Activated CD4-positive, alpha-beta T cell treated with anti-CD3 and anti-CD28 coated beads, Interleukin-2, amount 10 ng/mL, durations not matched to agents 24 days and 14 days (primary cell): Measurements from ENCODE around the gene SH2D7. TPM values are rescaled to one million over a fixed set of nuclear protein-coding genes. Genes with fewer than 3 reads are reported as not detected.

Source experiments
- DNase-seq: peaks from one replicate; pipeline ENCODE4 v3.0.0; 2022
- H3K27ac Mint-ChIP-seq: one replicate; pipeline ENCODE4 v1.8.0; 2022; ENCODE audit warnings: mild to moderate bottlenecking, mixed read lengths
- H3K27me3 Mint-ChIP-seq: one replicate; pipeline ENCODE4 v1.8.0; 2022; ENCODE audit warnings: mixed read lengths
- H3K36me3 Mint-ChIP-seq: one replicate; pipeline ENCODE4 v1.8.0; 2022; ENCODE audit warnings: low read depth, mild to moderate bottlenecking, mixed read lengths
- H3K4me1 Mint-ChIP-seq: one replicate; pipeline ENCODE4 v1.8.0; 2021; ENCODE audit warnings: mixed read lengths
- H3K4me3 Mint-ChIP-seq: one replicate; pipeline ENCODE4 v1.8.0; 2022; ENCODE audit warnings: mild to moderate bottlenecking, moderate library complexity, mixed read lengths
- H3K9me3 Mint-ChIP-seq: one replicate; pipeline ENCODE4 v1.8.0; 2021; ENCODE audit warnings: mixed read lengths
- intact Hi-C: fragments of 100-400 bp; cut with micrococcal nuclease; formaldehyde crosslinking; loops from one replicate; pipeline ENCODE4 v1.15.1; 2023
- total RNA-seq: library from RNA; stranded (reverse); gene quantifications from 2 replicates; pipeline ENCODE4 v1.2.3, GENCODE V29; 2022

Gene SH2D7
- total RNA-seq, 1 donor from 2014 or later, result not detected

GRCh38 chr15:78077053-78077870, 15.1 kb upstream of the SH2D7 start, which contains the start of gene TBC1D2B:
TBC1D2B (minus strand) TSS chr15:78077711; CDS start chr15:78077652, 59 bp downstream.
- H3K4me1 Mint-ChIP-seq, result peaks cover 45% of the 10 kb centered on the region
- intact Hi-C loops, result loop anchor here (2.0 kb wide), 1 partner anchor 32 kb away; no protein-coding TSS in a partner anchor

GRCh38 chr15:78077871-78078210, 14.5 kb upstream of the SH2D7 start:
- H3K27me3 Mint-ChIP-seq, result no peaks in the 10 kb centered on the region
- intact Hi-C loops, result loop anchor here (2.0 kb wide), 1 partner anchor 31 kb away; no protein-coding TSS in a partner anchor
- H3K9me3 Mint-ChIP-seq, result no peaks in the 10 kb centered on the region
- peaks cover 45% of the 10 kb centered on the region for H3K4me1 Mint-ChIP-seq
- H3K27ac Mint-ChIP-seq, result peak overlapping the region; percentile 82
- peak overlapping the region; percentile 85 for H3K4me3 Mint-ChIP-seq
- no peak for DNase-seq
- peaks cover 11% of the 10 kb centered on the region for H3K36me3 Mint-ChIP-seq

More at GRCh38 chr15:78077053-78077870, 15.1 kb upstream of the SH2D7 start, which contains the start of gene TBC1D2B:
- Mint-ChIP-seq H3K36me3 (peaks cover 11% of the 10 kb centered on the region), H3K9me3 (no peaks in the 10 kb centered on the region), H3K27me3 (no peaks in the 10 kb centered on the region), H3K4me3 (peak within 1 kb of the TSS; percentile 97), H3K27ac (peak within 1 kb of the TSS; percentile 90)
- DNase-seq, result peak; percentile 92

- Mint-ChIP-seq H3K27me3 (no peaks in the 10 kb centered on the region), H3K27ac (no peak overlapping the region), H3K36me3 (peaks cover 7% of the 10 kb centered on the region), H3K4me3 (no peak overlapping the region), H3K9me3 (no peaks in the 10 kb centered on the region), H3K4me1 (peaks cover 43% of the 10 kb centered on the region)
- no peak for DNase-seq
- intact Hi-C loops, result no loop called here
Measured at GRCh38 chr15:78079298-78080087, 12.9 kb upstream of the SH2D7 start.

- H3K4me3 Mint-ChIP-seq, result no peak overlapping the region
- no peaks in the 10 kb centered on the region for H3K27me3 Mint-ChIP-seq
- H3K36me3 Mint-ChIP-seq, result peaks cover 5% of the 10 kb centered on the region
- H3K27ac Mint-ChIP-seq, result no peak overlapping the region
- intact Hi-C loops, result no loop called here
- peaks cover 40% of the 10 kb centered on the region for H3K4me1 Mint-ChIP-seq
- DNase-seq, result no peak
- H3K9me3 Mint-ChIP-seq, result no peaks in the 10 kb centered on the region
Measured at GRCh38 chr15:78080088-78080460, 12.3 kb upstream of the SH2D7 start.

- intact Hi-C loops, result no loop called here
- Mint-ChIP-seq H3K27me3 (no peaks in the 10 kb centered on the region), H3K4me3 (peak overlapping the region; percentile 61), H3K36me3 (peaks cover 2% of the 10 kb centered on the region), H3K27ac (peak overlapping the region; percentile 86), H3K4me1 (peaks cover 30% of the 10 kb centered on the region), H3K9me3 (no peaks in the 10 kb centered on the region)
- no peak for DNase-seq
Measured at GRCh38 chr15:78082106-78082742, 10.1 kb upstream of the SH2D7 start.

- H3K36me3 Mint-ChIP-seq, result peaks cover 2% of the 10 kb centered on the region
Measured at GRCh38 chr15:78082743-78083110, 9.6 kb upstream of the SH2D7 start.

GRCh38 chr15:78083186-78083585, 9.2 kb upstream of the SH2D7 start:
- Mint-ChIP-seq H3K27me3 (no peaks in the 10 kb centered on the region), H3K4me1 (peaks cover 29% of the 10 kb centered on the region), H3K36me3 (no peaks in the 10 kb centered on the region), H3K27ac (peak overlapping the region; percentile 86), H3K4me3 (no peak overlapping the region), H3K9me3 (no peaks in the 10 kb centered on the region)
- DNase-seq, result no peak
- intact Hi-C loops, result no loop called here

More at GRCh38 chr15:78082743-78083110, 9.6 kb upstream of the SH2D7 start:
- DNase-seq, result no peak
- Mint-ChIP-seq H3K4me3 (peak overlapping the region; percentile 61), H3K9me3 (no peaks in the 10 kb centered on the region), H3K4me1 (peaks cover 30% of the 10 kb centered on the region), H3K27ac (peak overlapping the region; percentile 86), H3K27me3 (no peaks in the 10 kb centered on the region)
- intact Hi-C loops, result no loop called here

- peak; percentile 68 for DNase-seq
- Mint-ChIP-seq H3K27me3 (no peaks in the 10 kb centered on the region), H3K27ac (no peak overlapping the region), H3K36me3 (no peaks in the 10 kb centered on the region), H3K4me1 (peaks cover 27% of the 10 kb centered on the region), H3K9me3 (no peaks in the 10 kb centered on the region), H3K4me3 (no peak overlapping the region)
- intact Hi-C loops, result no loop called here
Measured at GRCh38 chr15:78083687-78084448, 8.5 kb upstream of the SH2D7 start.

- Mint-ChIP-seq H3K27me3 (no peaks in the 10 kb centered on the region), H3K4me3 (no peak overlapping the region), H3K36me3 (no peaks in the 10 kb centered on the region), H3K9me3 (no peaks in the 10 kb centered on the region), H3K4me1 (peaks cover 26% of the 10 kb centered on the region), H3K27ac (peak overlapping the region; percentile 46)
- DNase-seq, result no peak
- intact Hi-C loops, result no loop called here
Measured at GRCh38 chr15:78084449-78084750, 8.0 kb upstream of the SH2D7 start.

GRCh38 chr15:78085928-78086327, 6.4 kb upstream of the SH2D7 start:
- H3K9me3 Mint-ChIP-seq, result no peaks in the 10 kb centered on the region
- H3K27ac Mint-ChIP-seq, result no peak overlapping the region
- intact Hi-C loops, result no loop called here
- no peaks in the 10 kb centered on the region for H3K27me3 Mint-ChIP-seq
- peaks cover 29% of the 10 kb centered on the region for H3K4me1 Mint-ChIP-seq
- H3K36me3 Mint-ChIP-seq, result no peaks in the 10 kb centered on the region
- H3K4me3 Mint-ChIP-seq, result no peak overlapping the region
- no peak for DNase-seq

- intact Hi-C loops, result no loop called here
- H3K4me3 Mint-ChIP-seq, result no peak overlapping the region
- H3K9me3 Mint-ChIP-seq, result no peaks in the 10 kb centered on the region
- H3K27me3 Mint-ChIP-seq, result no peaks in the 10 kb centered on the region
- no peaks in the 10 kb centered on the region for H3K36me3 Mint-ChIP-seq
- peak overlapping the region; percentile 2 for H3K27ac Mint-ChIP-seq
- peaks cover 28% of the 10 kb centered on the region for H3K4me1 Mint-ChIP-seq
- DNase-seq, result no peak
Measured at GRCh38 chr15:78087951-78088772, 4.2 kb upstream of the SH2D7 start.

GRCh38 chr15:78088773-78089080, 3.6 kb upstream of the SH2D7 start:
- intact Hi-C loops, result no loop called here
- Mint-ChIP-seq H3K36me3 (no peaks in the 10 kb centered on the region), H3K4me1 (peaks cover 31% of the 10 kb centered on the region), H3K27me3 (no peaks in the 10 kb centered on the region), H3K27ac (peak overlapping the region; percentile 2), H3K4me3 (no peak overlapping the region), H3K9me3 (no peaks in the 10 kb centered on the region)
- no peak for DNase-seq
